ENCODE measurements around the gene SFMBT2.

Gene SFMBT2

GRCh38 chr10:7135188-7135587 is 275.6 kb downstream of the SFMBT2 start:
- TF ChIP-seq CTCF (IDR thresholded peaks at IDR 0.05), result no peak

GRCh38 chr10:7134448-7134847 is 276.4 kb downstream of the SFMBT2 start:
- no peak for TF ChIP-seq CTCF (IDR thresholded peaks at IDR 0.05)

- TF ChIP-seq CTCF (IDR thresholded peaks at IDR 0.05), result no peak
Measured at GRCh38 chr10:7133958-7134357, 276.9 kb downstream of the SFMBT2 start.

- TF ChIP-seq CTCF (IDR thresholded peaks at IDR 0.05), result no peak
Measured at GRCh38 chr10:7133278-7133677, 277.6 kb downstream of the SFMBT2 start.

- no peak for TF ChIP-seq CTCF (IDR thresholded peaks at IDR 0.05)
Measured at GRCh38 chr10:7130191-7130911, 280.5 kb downstream of the SFMBT2 start.

- TF ChIP-seq CTCF (IDR thresholded peaks at IDR 0.05), result no peak
Measured at GRCh38 chr10:7123774-7124173, 287.1 kb downstream of the SFMBT2 start.

GRCh38 chr10:7122561-7122960 is 288.3 kb downstream of the SFMBT2 start:
- TF ChIP-seq CTCF (IDR thresholded peaks at IDR 0.05), result no peak

Measured in LNCAP (cell line).